GM23338 (cell line): Measurements from ENCODE around the gene WDR47. TPM values are rescaled to one million over a fixed set of nuclear protein-coding genes. Genes with fewer than 3 reads are reported as not detected.

ENCODE experiments used
- ATAC-seq: fragments of 200-7000 bp; cut with Tn5 transposase; 3 replicates; pipeline ENCODE4 v1.9.1; 2020
- DNase-seq: peaks from one replicate; pipeline ENCODE4 v3.0.0-alpha.2; 2015; ENCODE audit warnings: low spot score
- H2AFZ ChIP-seq: fragments of 200-600 bp; sonication (generic); 2 replicates; pipeline ENCODE4 v1.8.0; 2016; ENCODE audit warnings: antibody characterized with exemption, mild to moderate bottlenecking, moderate library complexity
- H3F3A ChIP-seq: fragments of 200-600 bp; sonication (generic); replicated peaks from 2 replicates; pipeline ENCODE4 v1.8.0; 2017; ENCODE audit warnings: antibody characterized with exemption, mixed run types, low read depth
- H3K27ac ChIP-seq: fragments of 200-600 bp; sonication (generic); 2 replicates; pipeline ENCODE4 v1.6.1; 2016; ENCODE audit warnings: low read depth
- H3K27me3 ChIP-seq: fragments of 200-600 bp; sonication (generic); 2 replicates; pipeline ENCODE4 v1.8.0; 2016; ENCODE audit warnings: mild to moderate bottlenecking, mixed run types, moderate library complexity; ENCODE audit not compliant: insufficient read depth
- H3K36me3 ChIP-seq: fragments of 200-600 bp; sonication (generic); 2 replicates; pipeline ENCODE4 v1.8.0; 2016; ENCODE audit warnings: mild to moderate bottlenecking; ENCODE audit not compliant: insufficient read depth
- H3K4me1 ChIP-seq: fragments of 200-600 bp; sonication (generic); 2 replicates; pipeline ENCODE4 v1.8.0; 2016; ENCODE audit warnings: mild to moderate bottlenecking, moderate library complexity; ENCODE audit not compliant: insufficient read depth
- H3K4me2 ChIP-seq: fragments of 200-600 bp; sonication (generic); 2 replicates; pipeline ENCODE4 v1.7.1; 2017; ENCODE audit warnings: mixed run types
- H3K4me3 ChIP-seq: fragments of 200-600 bp; sonication (generic); 2 replicates; pipeline ENCODE4 v1.6.1; 2016; ENCODE audit warnings: mixed run types
- H3K79me2 ChIP-seq: fragments of 200-600 bp; sonication (generic); replicated peaks from 2 replicates; pipeline ENCODE4 v1.8.0; 2017; ENCODE audit warnings: mild to moderate bottlenecking; ENCODE audit not compliant: insufficient read depth
- H3K9me2 ChIP-seq: fragments of 200-600 bp; sonication (generic); 2 replicates; pipeline ENCODE4 v1.8.0; 2017; ENCODE audit not compliant: insufficient read depth
- H4K20me1 ChIP-seq: fragments of 200-600 bp; sonication (generic); replicated peaks from 2 replicates; pipeline ENCODE4 v1.8.0; 2017; ENCODE audit warnings: mild to moderate bottlenecking; ENCODE audit not compliant: insufficient read depth
- H3K27ac Mint-ChIP-seq: 2 replicates; pipeline ENCODE4 v1.8.0; 2020; ENCODE audit warnings: inconsistent platforms, mild to moderate bottlenecking, moderate library complexity, mixed read lengths
- H3K27me3 Mint-ChIP-seq: 3 replicates; pipeline ENCODE4 v1.8.0; 2022; ENCODE audit warnings: low read depth, mild to moderate bottlenecking, moderate library complexity, mixed read lengths, inconsistent platforms; ENCODE audit not compliant: insufficient read depth, poor library complexity
- H3K36me3 Mint-ChIP-seq: 3 replicates; pipeline ENCODE4 v1.8.0; 2021; ENCODE audit warnings: low read depth, mild to moderate bottlenecking, inconsistent platforms, moderate library complexity, mixed read lengths
- H3K4me1 Mint-ChIP-seq: 3 replicates; pipeline ENCODE4 v1.8.0; 2020; ENCODE audit warnings: mild to moderate bottlenecking, inconsistent platforms, mixed read lengths
- H3K4me3 Mint-ChIP-seq: 3 replicates; pipeline ENCODE4 v1.8.0; 2021; ENCODE audit warnings: moderate library complexity, mild to moderate bottlenecking, inconsistent platforms, mixed read lengths
- H3K9me3 Mint-ChIP-seq: 3 replicates; pipeline ENCODE4 v1.8.0; 2020; ENCODE audit warnings: moderate library complexity, mild to moderate bottlenecking, inconsistent platforms, mixed read lengths
- CREB1 ChIP-seq: fragments of 250-450 bp; sonication (Bioruptor Pico); IDR thresholded peaks from 2 replicates; pipeline ENCODE4 v1.5.0; 2020; ENCODE audit warnings: low read depth, mild to moderate bottlenecking, moderate library complexity
- CTCF ChIP-seq, 2 experiments: fragments of 200-600 bp in 1 of 2; sonication (generic) in 1 of 2; conservative IDR thresholded peaks; 2 replicates each; pipeline versions ENCODE4 v1.5.1 to v1.6.1; 2016 to 2017; ENCODE audit warnings: antibody characterized with exemption in 2 of 2, low read depth in 2 of 2, mild to moderate bottlenecking in 2 of 2, moderate library complexity in 1 of 2
- ETS1 ChIP-seq: IDR thresholded peaks from 2 replicates; pipeline ENCODE4 v1.6.1; 2016; ENCODE audit warnings: antibody characterized with exemption
- EZH2 ChIP-seq: fragments of 200-600 bp; sonication (generic); IDR thresholded peaks from one replicate; pipeline ENCODE4 v1.8.0; 2017; ENCODE audit warnings: antibody characterized with exemption, mild to moderate bottlenecking, low read depth; ENCODE audit not compliant: unreplicated experiment
- EZH2phosphoT487 ChIP-seq: fragments of 200-600 bp; sonication (generic); IDR thresholded peaks from one replicate; pipeline ENCODE4 v1.8.1; 2018; ENCODE audit warnings: antibody characterized with exemption; ENCODE audit not compliant: unreplicated experiment
- JUNB ChIP-seq: IDR thresholded peaks from one replicate; pipeline ENCODE4 v1.6.1; 2016; ENCODE audit warnings: antibody characterized with exemption; ENCODE audit not compliant: unreplicated experiment
- NANOG ChIP-seq: IDR thresholded peaks from 2 replicates; pipeline ENCODE4 v1.6.1; 2016; ENCODE audit warnings: antibody characterized with exemption, borderline replicate concordance
- POLR2AphosphoS5 ChIP-seq: IDR thresholded peaks from 2 replicates; pipeline ENCODE4 v1.6.1; 2016; ENCODE audit warnings: antibody characterized with exemption, low read depth
- STAT1 ChIP-seq: IDR thresholded peaks from one replicate; pipeline ENCODE4 v1.6.1; 2016; ENCODE audit warnings: antibody characterized with exemption; ENCODE audit not compliant: unreplicated experiment
- ZNF114 ChIP-seq: fragments of 250-450 bp; sonication (Bioruptor Pico); IDR thresholded peaks from 2 replicates; pipeline ENCODE4 v1.5.0; 2020; ENCODE audit warnings: mild to moderate bottlenecking, moderate library complexity
- ZNF331 ChIP-seq: fragments of 250-450 bp; sonication (Bioruptor Pico); IDR thresholded peaks from 2 replicates; pipeline ENCODE4 v1.5.0; 2020; ENCODE audit warnings: low read depth, mild to moderate bottlenecking, moderate library complexity
- ZNF462 ChIP-seq: fragments of 250-450 bp; sonication (Bioruptor Pico); IDR thresholded peaks from 2 replicates; pipeline ENCODE4 v1.5.0; 2020; ENCODE audit warnings: mild to moderate bottlenecking, moderate library complexity
- polyA plus RNA-seq: library from polyadenylated mRNA; unstranded; fragments of >200 nt; fragmentation: Nextera tagmentation; extraction: Ambion mirVana; gene quantifications from 2 replicates; pipeline ENCODE4 v1.2.1, GENCODE V29; 2016
- total RNA-seq: library from RNA; depleted of rRNA; stranded (reverse); fragments of >200 nt; shearing (Covaris generic); gene quantifications from 2 replicates; pipeline ENCODE4 v1.2.3, GENCODE V29; 2014

WDR47 gene
- total and polyA plus RNA-seq, 2 experiments from 2014 or later = 3.9 to 5.2 TPM

- TF ChIP-seq ETS1 = no peak
- no peak for TF ChIP-seq JUNB
- TF ChIP-seq STAT1 = no peak
These were observed 69.0 kb downstream of the WDR47 start (continued) for GRCh38 chr1:108972951-108973350.

GRCh38 chr1:108969346-108969745 is 72.6 kb downstream of the WDR47 start:
- peaks cover 13% of the 10 kb centered on the region for H3K4me1 Mint-ChIP-seq
- H3K36me3 Mint-ChIP-seq = no peaks in the 10 kb centered on the region
- no peak overlapping the region for H3K27ac Mint-ChIP-seq
- Histone ChIP-seq H3K4me2 (no peak overlapping the region), H3K4me1 (peaks cover 7% of the 10 kb centered on the region; the same call in 1 of the 2 replicates), H3K36me3 (no peaks in the 10 kb centered on the region), H3K27me3 (no peaks in the 10 kb centered on the region), H3K27ac (no peak overlapping the region), H4K20me1 (no peaks in the 10 kb centered on the region), H2AFZ (no peak overlapping the region), H3F3A (no peaks in the 10 kb centered on the region), H3K4me3 (no peak overlapping the region), H3K79me2 (no peaks in the 10 kb centered on the region), H3K9me2 (no peaks in the 10 kb centered on the region)
- no peak overlapping the region for H3K4me3 Mint-ChIP-seq
- ATAC-seq = no peak
- no peak for DNase-seq
- H3K27me3 Mint-ChIP-seq = peaks cover 2% of the 10 kb centered on the region
- H3K9me3 Mint-ChIP-seq = no peaks in the 10 kb centered on the region
- TF ChIP-seq POLR2AphosphoS5 (no peak), ETS1 (no peak), STAT1 (no peak), CTCF (conservative IDR thresholded peaks at IDR 0.05; ENCODE audit: low read depth in 2 of 2) (no peak), EZH2 (no peak), ZNF114 (CRISPR knock-in tag) (no peak), CREB1 (CRISPR knock-in tag) (no peak), ZNF462 (CRISPR knock-in tag) (no peak), ZNF331 (no peak), EZH2phosphoT487 (no peak), NANOG (no peak), JUNB (no peak)
